HepG2 (cell line): ENCODE data around the gene ZNF670. TPM values are rescaled to one million over a fixed set of nuclear protein-coding genes. Genes with fewer than 3 reads are reported as not detected.

Experiments used
- HES4 ChIP-seq: sonication (generic); formaldehyde crosslinking; IDR thresholded peaks from 2 replicates; pipeline ENCODE4 v1.9.0; 2021; ENCODE audit warnings: mild to moderate bottlenecking, missing genetic modification reagents, borderline replicate concordance
- HNRNPK ChIP-seq: fragments of 200-400 bp; formaldehyde crosslinking; IDR thresholded peaks from 2 replicates; pipeline ENCODE4 v1.6.1; 2018; ENCODE audit warnings: low read length, low read depth, moderate library complexity, mild to moderate bottlenecking; ENCODE audit not compliant: poor library complexity, severe bottlenecking
- JUN ChIP-seq: sonication (generic); formaldehyde crosslinking; IDR thresholded peaks from 2 replicates; pipeline ENCODE4 v1.4.0; 2020; ENCODE audit warnings: mild to moderate bottlenecking, missing genetic modification reagents
- KIAA2018 ChIP-seq: sonication (generic); formaldehyde crosslinking; IDR thresholded peaks from 2 replicates; pipeline ENCODE4 v1.5.0; 2020; ENCODE audit warnings: mild to moderate bottlenecking, missing genetic modification reagents, borderline replicate concordance
- MYC ChIP-seq: sonication (generic); formaldehyde crosslinking; IDR thresholded peaks from 2 replicates; pipeline ENCODE4 v1.9.0; 2021; ENCODE audit warnings: missing genetic modification reagents, borderline replicate concordance
- POLR2AphosphoS2 ChIP-seq: IDR thresholded peaks from 2 replicates; pipeline ENCODE4 v1.6.1; 2011; ENCODE audit warnings: low read depth, low read length, improper control_type of control experiment
- RXRA ChIP-seq: sonication (generic); formaldehyde crosslinking; IDR thresholded peaks from 2 replicates; pipeline ENCODE4 v1.5.1; 2020; ENCODE audit warnings: missing genetic modification reagents
- SALL1 ChIP-seq: sonication (generic); formaldehyde crosslinking; IDR thresholded peaks from 2 replicates; pipeline ENCODE4 v1.8.0; 2022; ENCODE audit warnings: mild to moderate bottlenecking, missing genetic modification reagents
- SIX1 ChIP-seq: sonication (generic); formaldehyde crosslinking; IDR thresholded peaks from 2 replicates; pipeline ENCODE4 v1.4.0; 2020; ENCODE audit warnings: missing genetic modification reagents, borderline replicate concordance
- SP140L ChIP-seq: sonication (generic); formaldehyde crosslinking; IDR thresholded peaks from 2 replicates; pipeline ENCODE4 v1.4.0; 2020; ENCODE audit warnings: missing genetic modification reagents, borderline replicate concordance
- SP5 ChIP-seq: IDR thresholded peaks from 2 replicates; pipeline ENCODE4 v1.6.1; 2016; ENCODE audit warnings: low read depth, borderline replicate concordance
- STAT5B ChIP-seq: sonication (generic); formaldehyde crosslinking; IDR thresholded peaks from 2 replicates; pipeline ENCODE4 v1.4.0; 2020; ENCODE audit warnings: missing genetic modification reagents
- TBX2 ChIP-seq: sonication (generic); formaldehyde crosslinking; IDR thresholded peaks from 2 replicates; pipeline ENCODE4 v1.5.0; 2020; ENCODE audit warnings: missing genetic modification reagents, mild to moderate bottlenecking, borderline replicate concordance
- TP53 ChIP-seq: sonication (generic); formaldehyde crosslinking; conservative IDR thresholded peaks from 2 replicates; pipeline ENCODE4 v1.4.0; 2020; ENCODE audit warnings: missing genetic modification reagents
- ZBTB42 ChIP-seq: sonication (generic); formaldehyde crosslinking; IDR thresholded peaks from 2 replicates; pipeline ENCODE4 v1.5.0; 2020; ENCODE audit warnings: mild to moderate bottlenecking, missing genetic modification reagents
- ZMYM3 ChIP-seq: sonication (generic); formaldehyde crosslinking; IDR thresholded peaks from 2 replicates; pipeline ENCODE4 v1.5.1; 2020; ENCODE audit warnings: mild to moderate bottlenecking, missing genetic modification reagents
- ZNF280B ChIP-seq: sonication (generic); formaldehyde crosslinking; IDR thresholded peaks from 2 replicates; pipeline ENCODE4 v1.5.0; 2020; ENCODE audit warnings: missing genetic modification reagents, mild to moderate bottlenecking, borderline replicate concordance
- ZNF383 ChIP-seq: sonication (generic); formaldehyde crosslinking; IDR thresholded peaks from 2 replicates; pipeline ENCODE4 v1.4.0; 2020; ENCODE audit warnings: missing genetic modification reagents, mild to moderate bottlenecking, borderline replicate concordance
- ZNF563 ChIP-seq: sonication (generic); formaldehyde crosslinking; IDR thresholded peaks from 2 replicates; pipeline ENCODE4 v1.8.0; 2022; ENCODE audit warnings: mild to moderate bottlenecking, moderate library complexity, missing genetic modification reagents
- ZNF768 ChIP-seq: sonication (generic); formaldehyde crosslinking; IDR thresholded peaks from 2 replicates; pipeline ENCODE4 v1.4.0; 2020; ENCODE audit warnings: missing genetic modification reagents
- ZNF879 ChIP-seq: sonication (generic); formaldehyde crosslinking; IDR thresholded peaks from 2 replicates; pipeline ENCODE4 v1.8.1; 2023; ENCODE audit warnings: missing genetic modification reagents
- polyA plus RNA-seq, 8 experiments: library from polyadenylated mRNA; depleted of rRNA in 3 of 8; stranded (reverse) in 7 of 8; unstranded in 1 of 8; fragments of >200 nt; fragmentation: Illumina TruSeq in 4 of 8; extraction: Trizol in 4 of 8; gene quantifications; 2 replicates each; pipeline versions ENCODE4 v1.2.1 to v1.2.3, GENCODE V29; 2011 to 2016; ENCODE audit warnings: low read depth in 4 of 8, missing spikeins in 1 of 8, mixed read lengths in 1 of 8; ENCODE audit not compliant: insufficient read depth in 1 of 8
- total RNA-seq, 5 experiments: library from RNA; depleted of rRNA; stranded (reverse); fragments of >200 nt; fragmentation: Illumina TruSeq; extraction: Trizol; gene quantifications; 2 replicates each; pipeline ENCODE4 v1.2.3, GENCODE V29; 2016; ENCODE audit warnings: low read depth in 1 of 5

Gene ZNF670
- total and polyA plus RNA-seq, 2 of the 13 experiments (the other 11 are each of a cell fraction or from before 2014, with no cell fraction given) = 4.2 to 10.9 TPM

- TF ChIP-seq KIAA2018 (CRISPR knock-in tag) (no peak), ZNF280B (CRISPR knock-in tag) (peak; percentile 90), RXRA (CRISPR knock-in tag) (peak; percentile 84), TP53 (no peak), SP5 (CRISPR knock-in tag) (no peak; the same call in 1 of the 2 replicates), POLR2AphosphoS2 (no peak), ZMYM3 (CRISPR knock-in tag) (peak; percentile 32; the same call in 1 of the 2 replicates), ZBTB42 (CRISPR knock-in tag) (no peak), ZNF563 (peak; percentile 60; the same call in 1 of the 2 replicates), ZNF879 (CRISPR knock-in tag) (no peak), SIX1 (CRISPR knock-in tag) (no peak), HNRNPK (no peak), SP140L (CRISPR knock-in tag) (no peak), HES4 (no peak), MYC (peak; percentile 39; the same call in 1 of the 2 replicates), STAT5B (no peak), SALL1 (peak; percentile 77), ZNF768 (CRISPR knock-in tag) (peak; percentile 48; the same call in 1 of the 2 replicates), TBX2 (peak; percentile 84), JUN (CRISPR knock-in tag) (0 out of 2 replicates have a peak, but pooled peaks have one; percentile 71), ZNF383 (CRISPR knock-in tag) (no peak)
These were observed 25.4 kb upstream of the ZNF670 start, which contains the start of gene ZNF669 (continued) for GRCh38 chr1:247103859-247104591.
